RWPE2 (cell line): Measurements from ENCODE around the gene TM9SF3.

Source experiments
- ATAC-seq: fragments of 200-7000 bp; cut with Tn5 transposase; 3 replicates; pipeline ENCODE4 v1.9.1; 2021; ENCODE audit warnings: low read depth
- DNase-seq: peaks from one replicate; pipeline ENCODE4 v3.0.0-alpha.2; 2020; ENCODE audit warnings: low spot score
- H3K27ac ChIP-seq: fragments of 450-650 bp; 2 replicates; pipeline ENCODE4 v1.5.1; 2017; ENCODE audit warnings: mild to moderate bottlenecking; ENCODE audit not compliant: poor library complexity, severe bottlenecking
- H3K27me3 ChIP-seq: fragments of 250-450 bp; sonication (Bioruptor Pico); 2 replicates; pipeline ENCODE4 v1.5.1; 2021; ENCODE audit warnings: mild to moderate bottlenecking, moderate library complexity; ENCODE audit not compliant: insufficient read depth, poor library complexity, severe bottlenecking
- H3K36me3 ChIP-seq: fragments of 250-450 bp; sonication (Bioruptor Pico); 2 replicates; pipeline ENCODE4 v1.5.1; 2020; ENCODE audit warnings: low read depth, mild to moderate bottlenecking, moderate library complexity
- H3K4me1 ChIP-seq: fragments of 250-450 bp; sonication (Bioruptor Pico); 2 replicates; pipeline ENCODE4 v1.5.1; 2021; ENCODE audit warnings: mild to moderate bottlenecking, moderate library complexity; ENCODE audit not compliant: insufficient read depth, poor library complexity, severe bottlenecking
- H3K4me3 ChIP-seq: fragments of 250-450 bp; sonication (Bioruptor Pico); 2 replicates; pipeline ENCODE4 v1.5.1; 2021; ENCODE audit warnings: mild to moderate bottlenecking, moderate library complexity; ENCODE audit not compliant: severe bottlenecking
- H3K9me3 ChIP-seq: fragments of 250-450 bp; sonication (Bioruptor Pico); 2 replicates; pipeline ENCODE4 v1.5.1; 2021; ENCODE audit warnings: mild to moderate bottlenecking, moderate library complexity; ENCODE audit not compliant: severe bottlenecking
- CTCF ChIP-seq: fragments of 450-650 bp; IDR thresholded peaks from one replicate; pipeline ENCODE4 v1.5.1; 2017; ENCODE audit warnings: mild to moderate bottlenecking, moderate library complexity; ENCODE audit not compliant: poor library complexity, severe bottlenecking

Gene TM9SF3

DNA sequence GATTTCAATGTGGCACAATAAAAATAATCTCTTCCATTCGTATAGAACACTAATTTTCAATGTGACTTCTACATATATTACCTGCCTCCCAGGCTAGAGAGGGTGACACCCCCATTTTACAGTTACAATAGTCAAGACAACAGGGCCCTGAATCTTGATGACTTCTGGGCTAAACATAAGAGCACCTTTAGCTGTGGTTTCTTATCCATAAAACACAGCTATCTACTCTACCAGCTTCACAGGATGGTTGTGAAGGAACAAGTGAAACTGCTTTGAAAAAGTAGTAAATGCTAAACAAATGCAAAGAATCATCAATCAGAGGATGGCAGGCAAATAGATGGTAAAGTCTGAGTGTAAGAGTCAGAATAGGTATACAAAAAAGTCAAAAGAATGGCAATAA is 69.5 kb downstream of the TM9SF3 start:
- DNase-seq (no peak), ATAC-seq (no peak)
- Histone ChIP-seq H3K4me1 (peaks cover 7% of the 10 kb centered on the region), H3K4me3 (no peak overlapping the region), H3K9me3 (no peaks in the 10 kb centered on the region), H3K36me3 (peaks cover 29% of the 10 kb centered on the region), H3K27ac (no peak overlapping the region), H3K27me3 (peaks cover 10% of the 10 kb centered on the region)
- TF ChIP-seq CTCF, result no peak

DNA sequence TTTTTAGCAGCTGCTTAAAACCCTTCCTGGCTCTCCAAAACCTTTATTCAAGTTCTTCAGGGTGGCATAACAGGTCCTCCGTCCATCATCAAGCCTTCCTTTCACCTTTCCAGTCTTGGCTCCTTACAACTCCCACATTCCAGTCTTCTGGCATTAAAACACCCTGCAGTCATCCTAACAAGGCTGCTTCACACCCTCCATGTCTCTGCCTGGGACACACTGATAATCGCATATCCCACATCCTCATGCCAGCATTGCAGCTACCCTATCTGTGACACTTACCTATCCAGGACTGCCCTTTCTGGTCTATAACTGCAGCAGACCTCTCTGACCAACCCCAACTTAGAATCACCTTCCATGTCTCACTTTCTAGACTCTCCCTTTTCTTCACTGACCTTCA is 70.5 kb downstream of the TM9SF3 start:
- Histone ChIP-seq H3K36me3 (peaks cover 19% of the 10 kb centered on the region), H3K9me3 (no peaks in the 10 kb centered on the region), H3K4me3 (no peak overlapping the region), H3K27ac (no peak overlapping the region), H3K4me1 (peaks cover 7% of the 10 kb centered on the region), H3K27me3 (peaks cover 10% of the 10 kb centered on the region)
- ATAC-seq (no peak), DNase-seq (no peak)
- no peak for TF ChIP-seq CTCF

DNA sequence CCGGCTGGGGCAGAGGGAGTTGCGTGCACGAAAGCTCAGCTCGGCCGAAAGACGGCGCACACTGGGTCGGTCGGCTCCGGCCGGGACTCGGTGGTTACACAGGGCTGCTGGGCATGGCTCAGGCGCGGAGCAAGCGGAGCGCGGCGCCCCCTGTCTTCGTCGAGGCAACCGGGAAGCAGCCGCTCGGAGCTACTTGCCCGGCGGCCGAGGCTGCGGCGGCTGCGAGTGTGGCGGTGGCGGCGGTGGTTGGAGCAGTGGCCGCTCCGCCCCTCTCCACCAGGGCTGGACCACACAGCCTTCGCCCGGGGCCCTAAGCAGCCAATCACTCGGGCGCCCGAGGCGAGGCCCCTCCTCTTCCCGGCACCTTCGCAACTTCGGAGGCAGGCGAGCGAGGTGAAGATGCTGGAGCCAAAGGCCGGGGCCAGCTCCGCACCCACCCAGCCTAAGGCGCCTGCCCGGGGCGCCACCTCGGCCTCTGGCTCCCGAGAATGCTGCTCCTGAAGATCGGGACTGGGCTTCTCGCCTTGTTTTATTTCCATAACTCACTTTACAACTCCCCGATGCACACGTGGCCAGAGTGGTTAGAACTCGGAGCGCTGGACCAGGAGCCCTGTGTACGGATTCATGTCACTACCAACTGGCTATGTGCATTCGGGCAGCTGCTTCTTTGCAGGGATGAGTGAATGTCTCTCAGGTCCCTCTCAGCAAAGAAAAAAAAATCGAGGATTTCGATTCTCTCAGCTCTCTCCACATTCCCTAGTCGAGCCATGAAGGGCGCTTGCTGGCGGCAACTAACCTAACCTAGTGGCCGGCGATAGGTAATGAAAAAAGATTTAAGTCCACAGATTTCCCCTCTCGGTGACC is 72.9 kb downstream of the TM9SF3 start, which contains the start of gene TLL2:
Gene TLL2 (minus strand): TSS at position 229 of the 864 bp plus-strand sequence. CDS start 241 bp downstream, outside the sequence.
- Histone ChIP-seq H3K4me1 (peaks cover 7% of the 10 kb centered on the region), H3K4me3 (peak within 1 kb of the TSS; percentile 25), H3K27me3 (peaks cover 10% of the 10 kb centered on the region), H3K9me3 (no peaks in the 10 kb centered on the region), H3K36me3 (no peaks in the 10 kb centered on the region), H3K27ac (no peak within 1 kb of the TSS)
- TF ChIP-seq CTCF, result peak; percentile 54
- peak; percentile 88 for DNase-seq
- ATAC-seq, result peak; percentile 93

- DNase-seq (no peak), ATAC-seq (no peak; the same call in 2 of the 3 replicates)
- Histone ChIP-seq H3K4me1 (peaks cover 7% of the 10 kb centered on the region), H3K27me3 (peaks cover 10% of the 10 kb centered on the region), H3K9me3 (no peaks in the 10 kb centered on the region), H3K4me3 (peak overlapping the region; percentile 25), H3K27ac (no peak overlapping the region), H3K36me3 (no peaks in the 10 kb centered on the region)
- TF ChIP-seq CTCF, result no peak
Observed at GRCh38 chr10:96513305-96513697, 73.5 kb downstream of the TM9SF3 start.
